Activated T-helper 9 cell treated with anti-CD3 and anti-CD28 coated beads, Interleukin-2, amount 50 U/mL, for 16 hours (primary cell): ENCODE results near the gene MYL5.
"Not testable (repeated sequence)": the region's sequence is repeated elsewhere in the genome, so short reads cannot be mapped to it uniquely, and the experiment has no call there.

Source experiments
- DNase-seq: peaks from one replicate; pipeline ENCODE4 v3.0.0-alpha.2; 2020; ENCODE audit warnings: low read depth

Gene MYL5

GRCh38 chr4:684623-685327 lies 10.4 kb downstream of the MYL5 start:
- DNase-seq: no peak

- no peak for DNase-seq
Measured at GRCh38 chr4:685679-686412, 11.5 kb downstream of the MYL5 start.

- no peak for DNase-seq
Measured at GRCh38 chr4:686413-687040, 12.2 kb downstream of the MYL5 start.

GRCh38 chr4:687048-687970 lies 13.0 kb downstream of the MYL5 start:
- DNase-seq: no peak

- DNase-seq: no peak
Measured at GRCh38 chr4:687971-688853, 13.9 kb downstream of the MYL5 start.

GRCh38 chr4:688854-689681 lies 14.7 kb downstream of the MYL5 start, which contains the start of gene SLC49A3:
Gene SLC49A3 (minus strand): TSS chr4:689151. CDS start chr4:689127, 24 bp downstream.
- DNase-seq: no peak

- DNase-seq: no peak
Measured at GRCh38 chr4:689723-690122, 15.4 kb downstream of the MYL5 start.

GRCh38 chr4:692771-693554 lies 18.6 kb downstream of the MYL5 start:
- no peak for DNase-seq

- not testable (repeated sequence) for DNase-seq
Measured at GRCh38 chr4:694341-694940, 20.1 kb downstream of the MYL5 start.

- DNase-seq: no peak
Measured at GRCh38 chr4:699816-700580, 25.7 kb downstream of the MYL5 start.

- no peak for DNase-seq
Measured at GRCh38 chr4:700587-701264, 26.4 kb downstream of the MYL5 start.

- DNase-seq: no peak
Measured at GRCh38 chr4:702618-703048, 28.3 kb downstream of the MYL5 start.

GRCh38 chr4:703336-704197 lies 29.2 kb downstream of the MYL5 start:
- DNase-seq: no peak

- no peak for DNase-seq
Measured at GRCh38 chr4:704198-704891, 30.0 kb downstream of the MYL5 start.

- DNase-seq: no peak
Measured at GRCh38 chr4:704971-705277, 30.6 kb downstream of the MYL5 start.
